Suprapubic skin (tissue), 4 donors: ENCODE data around the gene TES.

Experiments
- CTCF ChIP-seq, 2 donors: fragments of 200-600 bp in 1 of 2; fragments of 450-650 bp in 1 of 2; sonication (generic) in 1 of 2; IDR thresholded peaks; one replicate each; pipeline ENCODE4 v1.5.1; 2016 to 2019; ENCODE audit warnings: antibody characterized with exemption in 2 of 2, mild to moderate bottlenecking in 1 of 2, moderate library complexity in 1 of 2
- EP300 ChIP-seq: sonication (generic); formaldehyde crosslinking; IDR thresholded peaks from one replicate; pipeline ENCODE4 v1.6.1; 2017; ENCODE audit warnings: antibody characterized with exemption
- POLR2A ChIP-seq, 2 donors: fragments of 450-650 bp; IDR thresholded peaks; one replicate each; pipeline ENCODE4 v1.6.1; 2017; ENCODE audit warnings: antibody characterized with exemption in 2 of 2, mild to moderate bottlenecking in 2 of 2, moderate library complexity in 2 of 2
- POLR2AphosphoS5 ChIP-seq, 3 donors: sonication (generic); formaldehyde crosslinking; IDR thresholded peaks; one replicate each; pipeline ENCODE4 v1.6.1; 2017; ENCODE audit warnings: antibody characterized with exemption in 3 of 3

- TF ChIP-seq POLR2A (IDR thresholded peaks at IDR 0.05): no peak
- TF ChIP-seq POLR2AphosphoS5 (IDR thresholded peaks at IDR 0.05): no peak
- no peak for TF ChIP-seq CTCF (IDR thresholded peaks at IDR 0.05)
- no peak for TF ChIP-seq EP300
Observed at GRCh38 chr7:116212869-116213268, 2.5 kb downstream of the TES start.
